Prostate gland (tissue), 2 donors: ENCODE measurements around the gene EML3. TPM values are rescaled to one million over a fixed set of nuclear protein-coding genes. Genes with fewer than 3 reads are reported as not detected.

ENCODE experiments used
- DNase-seq: peaks from one replicate; pipeline ENCODE4 v3.0.0-alpha.2; 2019; ENCODE audit warnings: low spot score
- H3K27ac ChIP-seq, 2 donors: fragments of 200-600 bp; sonication (generic); 2 replicates each; pipeline ENCODE4 v1.5.1; 2017 to 2019
- H3K27me3 ChIP-seq: fragments of 200-600 bp; sonication (generic); replicated peaks from 2 replicates; pipeline ENCODE4 v1.5.1; 2019; ENCODE audit not compliant: insufficient read depth
- H3K36me3 ChIP-seq, 2 donors: fragments of 200-600 bp; sonication (generic); 1 replicate in 1 of 2; 2 replicates in 1 of 2; pipeline versions ENCODE4 v1.5.1 to v1.8.1; 2017 to 2019
- H3K4me1 ChIP-seq: fragments of 200-600 bp; sonication (generic); replicated peaks from 2 replicates; pipeline ENCODE4 v1.5.1; 2019
- H3K4me3 ChIP-seq, 2 donors: fragments of 200-600 bp; sonication (generic); 2 replicates each; pipeline ENCODE4 v1.5.1; 2017 to 2019
- H3K9me3 ChIP-seq: fragments of 200-600 bp; sonication (generic); 2 replicates; pipeline ENCODE4 v1.5.1; 2017
- POLR2A ChIP-seq: fragments of 450-650 bp; IDR thresholded peaks from one replicate; pipeline ENCODE4 v1.6.1; 2016; ENCODE audit warnings: antibody characterized with exemption, mild to moderate bottlenecking
- POLR2AphosphoS5 ChIP-seq: sonication (generic); formaldehyde crosslinking; IDR thresholded peaks from one replicate; pipeline ENCODE4 v1.6.1; 2017; ENCODE audit warnings: antibody characterized with exemption
- WGBS: methylation state at CpG from one replicate; pipeline ENCODE4 v1.1.5; 2018; 5-methylcytosine and 5-hydroxymethylcytosine counted together
- intact Hi-C: fragments of 100-400 bp; cut with DNase I; formaldehyde crosslinking; loops from one replicate; pipeline ENCODE4 v1.14.2; 2022
- microRNA-seq: library from miRNA; unstranded; fragments of <30 nt; microRNA quantifications from one replicate; pipeline ENCODE4, GENCODE V29; 2016
- small RNA-seq, 2 donors: library from RNA; depleted of rRNA; stranded (forward); fragments of <200 nt; gene quantifications; one replicate each; pipeline ENCODE3, GENCODE V24; 2016
- total RNA-seq, 2 donors: library from RNA; depleted of rRNA; stranded (reverse); fragments of >200 nt; gene quantifications; one replicate each; pipeline ENCODE4 v1.1.0, GENCODE V29; 2016
- TF ChIP-seq, protein P1 (sequence below), 4 experiments: fragments of 200-600 bp in 2 of 4; fragments of 450-650 bp in 2 of 4; sonication (generic) in 2 of 4; IDR thresholded peaks; 1 replicate in 3 of 4; 2 replicates in 1 of 4; pipeline ENCODE4 v1.5.1; 2016 to 2019; ENCODE audit warnings: antibody characterized with exemption in 4 of 4, mild to moderate bottlenecking in 2 of 4, moderate library complexity in 2 of 4

The EML3 gene
- total RNA-seq, 2 donors from 2014 or later, result 50.2 to 80.1 TPM

DNA sequence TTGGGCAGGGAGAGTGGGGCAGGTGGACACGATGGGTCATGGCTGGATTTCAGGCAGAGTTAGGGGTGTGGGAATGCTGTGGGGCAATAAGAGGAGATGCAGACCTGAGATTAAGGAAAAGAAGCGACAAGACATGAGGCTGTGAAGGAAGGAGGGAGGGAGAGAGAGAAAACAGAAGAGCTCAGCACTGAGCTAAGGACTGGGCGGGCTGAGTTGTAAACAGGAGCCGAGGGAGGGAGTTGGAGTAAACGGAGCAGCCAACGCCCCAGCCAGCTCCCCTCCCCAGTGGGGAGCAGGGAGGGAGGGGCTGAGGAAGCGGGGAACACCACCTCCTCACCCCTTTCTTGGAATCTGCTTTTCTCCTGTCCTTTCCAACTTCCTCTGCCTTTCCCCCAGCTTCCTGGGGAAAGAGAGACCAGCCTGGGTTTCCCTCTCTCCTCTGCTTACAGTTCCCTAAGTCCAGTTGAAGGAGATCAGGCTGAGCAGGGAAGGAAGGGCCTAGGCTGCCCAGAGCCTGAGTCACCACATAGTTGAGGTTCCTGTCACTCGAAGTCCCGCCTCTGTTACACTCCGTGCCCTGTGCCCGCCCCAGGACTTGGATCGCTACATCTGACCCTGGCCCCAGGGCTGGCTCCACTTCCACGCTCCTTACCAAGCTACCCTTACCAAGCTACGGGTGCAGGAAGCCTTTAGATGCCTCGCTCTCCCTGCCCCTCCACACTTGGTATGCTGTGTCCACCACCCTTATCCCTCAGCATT, 59.3 kb downstream of the EML3 start:
- TF ChIP-seq, protein P1, sequence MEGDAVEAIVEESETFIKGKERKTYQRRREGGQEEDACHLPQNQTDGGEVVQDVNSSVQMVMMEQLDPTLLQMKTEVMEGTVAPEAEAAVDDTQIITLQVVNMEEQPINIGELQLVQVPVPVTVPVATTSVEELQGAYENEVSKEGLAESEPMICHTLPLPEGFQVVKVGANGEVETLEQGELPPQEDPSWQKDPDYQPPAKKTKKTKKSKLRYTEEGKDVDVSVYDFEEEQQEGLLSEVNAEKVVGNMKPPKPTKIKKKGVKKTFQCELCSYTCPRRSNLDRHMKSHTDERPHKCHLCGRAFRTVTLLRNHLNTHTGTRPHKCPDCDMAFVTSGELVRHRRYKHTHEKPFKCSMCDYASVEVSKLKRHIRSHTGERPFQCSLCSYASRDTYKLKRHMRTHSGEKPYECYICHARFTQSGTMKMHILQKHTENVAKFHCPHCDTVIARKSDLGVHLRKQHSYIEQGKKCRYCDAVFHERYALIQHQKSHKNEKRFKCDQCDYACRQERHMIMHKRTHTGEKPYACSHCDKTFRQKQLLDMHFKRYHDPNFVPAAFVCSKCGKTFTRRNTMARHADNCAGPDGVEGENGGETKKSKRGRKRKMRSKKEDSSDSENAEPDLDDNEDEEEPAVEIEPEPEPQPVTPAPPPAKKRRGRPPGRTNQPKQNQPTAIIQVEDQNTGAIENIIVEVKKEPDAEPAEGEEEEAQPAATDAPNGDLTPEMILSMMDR (IDR thresholded peaks at IDR 0.05), result no peak
- TF ChIP-seq POLR2AphosphoS5 (peak; percentile 92), POLR2A (peak; percentile 32)
- peak; percentile 91 for DNase-seq
- WGBS, result 3% methylated on average over 14 of the region's 15 CpGs
- no peaks in the 10 kb centered on the region for H3K27me3 ChIP-seq
- H3K4me1 ChIP-seq, result peaks cover 61% of the 10 kb centered on the region
- intact Hi-C loops, result no loop called here
- H3K27ac ChIP-seq, result peak overlapping the region; percentile 91 to 93
- no peaks in the 10 kb centered on the region for H3K9me3 ChIP-seq
- H3K36me3 ChIP-seq, result no peaks in the 10 kb centered on the region
- H3K4me3 ChIP-seq, result peak overlapping the region in 1 of 2 donors; percentile 13

DNA sequence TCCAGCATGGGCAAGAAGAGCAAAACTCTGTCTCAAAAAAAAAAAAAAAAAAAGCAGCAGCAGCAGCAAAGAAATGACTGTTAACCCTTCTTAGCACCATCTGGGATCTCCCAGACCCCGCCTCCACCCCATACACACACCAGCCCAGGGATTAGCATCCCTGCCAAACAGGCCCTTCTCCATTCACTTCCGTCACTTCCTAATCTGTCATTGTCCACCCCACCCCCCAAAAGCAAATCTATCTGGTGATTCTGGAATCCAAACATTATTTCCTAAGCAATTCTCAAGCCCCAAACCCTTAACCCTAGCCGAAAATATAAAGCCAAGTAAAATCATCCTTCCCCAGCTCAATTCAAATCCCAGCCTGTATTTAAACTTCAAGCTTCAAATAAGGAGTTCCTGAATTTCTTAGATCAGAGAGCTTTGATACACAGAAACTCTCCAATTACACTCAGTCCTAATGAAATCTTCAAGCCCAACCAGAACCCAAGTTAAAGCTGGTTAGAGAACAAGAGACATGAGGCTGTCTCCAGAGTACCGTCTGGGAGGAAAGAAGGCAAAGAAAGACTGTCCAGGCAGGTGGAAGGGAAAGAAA, 60.0 kb downstream of the EML3 start:
- TF ChIP-seq POLR2AphosphoS5, result no peak
- TF ChIP-seq, protein P1 (IDR thresholded peaks at IDR 0.05), result no peak
- no peak for TF ChIP-seq POLR2A
- Histone ChIP-seq H3K27me3 (no peaks in the 10 kb centered on the region), H3K9me3 (no peaks in the 10 kb centered on the region), H3K36me3 (no peaks in the 10 kb centered on the region), H3K4me3 (peak overlapping the region in 1 of 2 donors; percentile 13), H3K27ac (peak overlapping the region; percentile 91 to 93), H3K4me1 (peaks cover 68% of the 10 kb centered on the region)
- WGBS, result 22% methylated on average over 4 of the region's 4 CpGs
- DNase-seq, result no peak
- intact Hi-C loops, result no loop called here

Small RNAs within 50 kb of the gene (microRNA-seq; reads per million reads assigned to microRNA genes)
- 1.9 reads per million, percentile 27 among the genes with 10 or more reads in this experiment for gene MIR6747

Small RNAs within 50 kb of the gene (small RNA-seq; reads per million reads assigned to genes)
- 0 reads per million in 2 donors for gene AP001458.1
- 0 reads per million in 2 donors for gene EEF1G
- gene MIR6747, result 0.20 to 0.28 reads per million in 2 donors

Other genes with a start within 250 kb of the EML3 start
- 100 to 1,000 TPM in 1 of 2 donors, 1 to 10 TPM in 1; 6.8 to 203 TPM for gene SCGB1A1, start 193.7 kb downstream of the EML3 start, total RNA-seq
- 100 to 1,000 TPM; 367 to 434 TPM for gene AHNAK, start 66.0 kb downstream of the EML3 start, total RNA-seq
- 1,000 to 10,000 TPM; 1,254 to 2,389 TPM for gene EEF1G, start 38.9 kb downstream of the EML3 start, total RNA-seq
- 10 to 100 TPM; 26.6 to 30.6 TPM for gene TUT1, start 21.3 kb downstream of the EML3 start, total RNA-seq
- 100 to 1,000 TPM in 1 of 2 donors, 10 to 100 TPM in 1; 96.5 to 110 TPM for gene MTA2, start 10.9 kb downstream of the EML3 start, total RNA-seq
- gene ROM1, start 482 bp upstream of the EML3 start, total RNA-seq, result 10 to 100 TPM in 1 of 2 donors, 1 to 10 TPM in 1; 8.0 to 12.7 TPM
- gene B3GAT3, start 9.2 kb upstream of the EML3 start, total RNA-seq, result 10 to 100 TPM; 57.0 to 75.3 TPM
- gene GANAB, start 33.8 kb upstream of the EML3 start, total RNA-seq, result 100 to 1,000 TPM; 163 to 199 TPM
- 10 to 100 TPM; 34.0 to 35.3 TPM for gene INTS5, start 40.5 kb upstream of the EML3 start, total RNA-seq
- 10 to 100 TPM; 27.8 to 68.0 TPM for gene C11orf98, start 52.4 kb upstream of the EML3 start, total RNA-seq
- gene CSKMT, start 52.5 kb upstream of the EML3 start, total RNA-seq, result 10 to 100 TPM in 1 of 2 donors, 1 to 10 TPM in 1; 9.7 to 20.2 TPM
- gene UQCC3, start 58.9 kb upstream of the EML3 start, total RNA-seq, result 10 to 100 TPM; 10.3 to 18.3 TPM
- gene LBHD1, start 59.5 kb upstream of the EML3 start, total RNA-seq, result 10 to 100 TPM in 1 of 2 donors, 1 to 10 TPM in 1; 7.1 to 10.2 TPM
- gene UBXN1, start 66.3 kb upstream of the EML3 start, total RNA-seq, result 100 to 1,000 TPM; 136 to 179 TPM
- 1 to 10 TPM; 2.8 to 8.0 TPM for gene LRRN4CL, start 76.8 kb upstream of the EML3 start, total RNA-seq
- gene BSCL2, start 94.6 kb upstream of the EML3 start, total RNA-seq, result 100 to 1,000 TPM; 148 to 187 TPM
- not detected for gene GNG3, start 94.9 kb upstream of the EML3 start, total RNA-seq
- 10 to 100 TPM; 26.6 to 33.5 TPM for gene HNRNPUL2, start 114.7 kb upstream of the EML3 start, total RNA-seq
- gene TTC9C, start 115.7 kb upstream of the EML3 start, total RNA-seq, result 10 to 100 TPM; 25.1 to 25.5 TPM
- 10 to 100 TPM; 14.8 to 19.1 TPM for gene ZBTB3, start 141.4 kb upstream of the EML3 start, total RNA-seq
- 10 to 100 TPM; 97.2 to 98.3 TPM for gene POLR2G, start 148.8 kb upstream of the EML3 start, total RNA-seq
- 10 to 100 TPM; 22.2 to 36.2 TPM for gene TAF6L, start 158.6 kb upstream of the EML3 start, total RNA-seq
- gene TMEM179B, start 174.6 kb upstream of the EML3 start, total RNA-seq, result 100 to 1,000 TPM; 139 to 200 TPM
- 10 to 100 TPM; 35.8 to 73.6 TPM for gene TMEM223, start 179.2 kb upstream of the EML3 start, total RNA-seq
- gene NXF1, start 192.7 kb upstream of the EML3 start, total RNA-seq, result 10 to 100 TPM; 75.6 to 98.2 TPM
- gene STX5, start 219.3 kb upstream of the EML3 start, total RNA-seq, result 10 to 100 TPM; 34.5 to 57.5 TPM
- gene TEX54, start 220.1 kb upstream of the EML3 start, total RNA-seq, result not detected
- 10 to 100 TPM; 44.5 to 46.1 TPM for gene WDR74, start 226.8 kb upstream of the EML3 start, total RNA-seq